ENCODE data around the gene BCAS4.

GRCh38 chr20:50828363-50829136 is 33.7 kb downstream of the BCAS4 start:
- no peak for TF ChIP-seq CTCF (conservative IDR thresholded peaks at IDR 0.05 in 1 of 2, IDR thresholded peaks at IDR 0.05 in 1 of 2; ENCODE audit: low read depth in 1 of 2, low read length in 2 of 2)
- TF ChIP-seq EZH2 (IDR thresholded peaks at IDR 0.05; ENCODE audit: low read length, missing control alignments) = no peak

Measured in fibroblast of lung (primary cell).